Measurements from ENCODE around the gene IMP4. TPM values are rescaled to one million over a fixed set of nuclear protein-coding genes. Genes with fewer than 3 reads are reported as not detected.

The IMP4 gene
- total RNA-seq, 4 donors from 2014 or later: 66.5 to 112 (median 75.2) TPM

DNA sequence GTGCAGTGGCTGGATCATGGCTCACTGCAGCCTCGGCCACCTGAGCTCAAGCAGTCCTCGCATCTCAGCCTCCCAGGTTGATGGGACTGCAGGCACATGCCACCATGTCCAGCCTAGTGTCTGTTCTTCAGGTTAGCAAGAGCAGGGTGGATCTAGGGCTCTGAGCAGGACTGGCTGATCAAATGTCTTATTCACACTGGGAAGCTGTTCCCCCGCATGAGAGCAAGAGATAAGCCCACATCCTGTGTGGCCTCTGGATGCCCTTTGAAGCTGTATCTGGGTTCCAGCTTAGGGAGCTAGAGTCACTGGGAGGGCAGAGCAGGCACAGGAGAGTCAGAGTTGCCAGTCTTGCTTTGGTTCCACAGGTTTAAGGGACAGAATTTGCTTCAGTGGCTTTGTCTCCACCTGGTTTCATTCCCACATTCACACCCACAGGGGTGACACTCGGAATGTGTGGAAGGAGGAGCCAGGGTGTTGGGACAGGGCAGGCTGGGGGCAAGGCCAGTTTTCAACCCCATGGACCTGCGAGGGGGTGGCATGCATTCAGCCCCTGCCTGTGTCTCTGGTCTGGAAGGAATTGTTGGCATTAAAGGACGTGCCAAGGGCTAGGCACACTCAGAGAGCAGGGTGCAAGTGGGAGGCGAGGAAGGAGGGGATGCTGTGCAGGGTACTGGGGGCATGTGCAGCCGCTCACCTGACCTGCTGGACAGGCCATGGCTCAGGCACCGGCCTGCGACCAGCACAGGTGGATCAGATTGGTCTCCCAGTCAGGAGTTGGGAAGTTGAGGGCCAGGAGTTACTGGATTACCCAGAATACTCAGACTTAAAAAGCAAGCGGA lies 37.6 kb downstream of the IMP4 start:
- TF ChIP-seq, protein P1, sequence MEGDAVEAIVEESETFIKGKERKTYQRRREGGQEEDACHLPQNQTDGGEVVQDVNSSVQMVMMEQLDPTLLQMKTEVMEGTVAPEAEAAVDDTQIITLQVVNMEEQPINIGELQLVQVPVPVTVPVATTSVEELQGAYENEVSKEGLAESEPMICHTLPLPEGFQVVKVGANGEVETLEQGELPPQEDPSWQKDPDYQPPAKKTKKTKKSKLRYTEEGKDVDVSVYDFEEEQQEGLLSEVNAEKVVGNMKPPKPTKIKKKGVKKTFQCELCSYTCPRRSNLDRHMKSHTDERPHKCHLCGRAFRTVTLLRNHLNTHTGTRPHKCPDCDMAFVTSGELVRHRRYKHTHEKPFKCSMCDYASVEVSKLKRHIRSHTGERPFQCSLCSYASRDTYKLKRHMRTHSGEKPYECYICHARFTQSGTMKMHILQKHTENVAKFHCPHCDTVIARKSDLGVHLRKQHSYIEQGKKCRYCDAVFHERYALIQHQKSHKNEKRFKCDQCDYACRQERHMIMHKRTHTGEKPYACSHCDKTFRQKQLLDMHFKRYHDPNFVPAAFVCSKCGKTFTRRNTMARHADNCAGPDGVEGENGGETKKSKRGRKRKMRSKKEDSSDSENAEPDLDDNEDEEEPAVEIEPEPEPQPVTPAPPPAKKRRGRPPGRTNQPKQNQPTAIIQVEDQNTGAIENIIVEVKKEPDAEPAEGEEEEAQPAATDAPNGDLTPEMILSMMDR (IDR thresholded peaks at IDR 0.05; ENCODE audit: low read depth): no peak

DNA sequence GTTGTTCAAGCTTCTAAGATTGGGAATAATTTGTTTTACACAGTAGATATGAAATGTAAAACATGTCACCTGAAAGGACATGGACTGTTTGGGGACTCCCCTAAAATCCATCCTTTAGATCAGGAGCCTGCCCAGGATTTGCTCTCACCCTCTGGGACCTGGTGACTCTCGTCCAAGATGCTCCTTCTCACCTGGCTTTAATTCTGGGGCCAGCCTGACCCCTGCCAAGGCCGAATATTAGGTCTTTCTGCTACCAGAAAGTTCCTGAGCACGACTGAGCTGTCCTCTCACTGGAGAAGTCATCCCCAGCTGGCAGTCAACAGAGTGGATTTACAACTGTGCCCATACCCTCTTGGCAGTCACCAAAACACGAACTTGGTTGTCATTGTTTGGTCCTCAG lies 38.4 kb downstream of the IMP4 start:
- TF ChIP-seq, protein P1 (IDR thresholded peaks at IDR 0.05; ENCODE audit: low read depth): no peak

DNA sequence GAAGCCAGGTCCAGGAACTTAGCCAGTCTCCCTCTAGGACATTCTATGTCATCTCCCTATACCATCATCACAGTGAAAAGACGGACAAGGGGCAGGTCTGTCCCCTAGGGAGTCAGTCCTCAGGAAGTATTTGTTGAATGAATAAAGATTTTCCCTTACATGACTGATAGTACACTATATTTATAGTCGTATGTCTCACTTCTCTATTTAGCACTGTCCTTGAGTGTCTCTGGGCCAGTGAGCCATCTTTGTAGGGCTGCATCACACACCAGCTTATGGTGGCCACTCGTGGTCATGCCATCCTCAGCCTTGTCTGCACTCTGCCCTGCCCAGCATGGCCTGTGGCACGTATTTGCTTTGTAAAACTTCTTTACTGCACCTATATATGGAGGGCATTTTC lies 38.9 kb downstream of the IMP4 start:
- TF ChIP-seq, protein P1 (IDR thresholded peaks at IDR 0.05; ENCODE audit: low read depth): no peak

DNA sequence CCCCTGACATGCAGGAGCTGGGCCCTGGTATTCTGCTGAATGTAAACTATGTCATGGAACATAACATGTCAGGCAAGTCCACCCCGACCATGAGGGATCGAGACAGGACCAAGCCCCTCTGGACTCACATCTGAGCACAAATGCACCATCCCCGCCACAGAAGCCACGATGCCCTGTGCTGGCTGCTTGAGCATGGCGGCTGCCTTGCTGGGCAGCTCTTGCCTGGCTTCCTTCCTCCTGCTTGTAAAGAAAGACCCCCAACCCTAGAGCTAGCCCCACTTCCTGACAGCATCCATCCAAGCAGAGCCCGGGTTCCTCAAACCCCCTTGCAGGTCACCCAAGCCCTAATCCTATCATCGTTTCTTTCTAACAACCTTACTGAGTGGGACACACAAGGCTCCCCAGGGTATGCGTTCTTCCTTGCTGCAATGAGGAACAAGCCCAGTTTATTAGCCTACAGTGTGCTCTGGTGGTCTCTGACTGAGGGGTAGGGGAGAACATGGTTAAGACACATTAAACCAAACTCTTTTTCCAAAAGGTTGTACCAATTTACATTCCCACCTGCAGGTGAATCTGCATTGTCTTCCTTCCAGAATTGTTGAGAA lies 39.7 kb downstream of the IMP4 start:
- TF ChIP-seq, protein P1 (IDR thresholded peaks at IDR 0.05; ENCODE audit: low read depth): no peak

DNA sequence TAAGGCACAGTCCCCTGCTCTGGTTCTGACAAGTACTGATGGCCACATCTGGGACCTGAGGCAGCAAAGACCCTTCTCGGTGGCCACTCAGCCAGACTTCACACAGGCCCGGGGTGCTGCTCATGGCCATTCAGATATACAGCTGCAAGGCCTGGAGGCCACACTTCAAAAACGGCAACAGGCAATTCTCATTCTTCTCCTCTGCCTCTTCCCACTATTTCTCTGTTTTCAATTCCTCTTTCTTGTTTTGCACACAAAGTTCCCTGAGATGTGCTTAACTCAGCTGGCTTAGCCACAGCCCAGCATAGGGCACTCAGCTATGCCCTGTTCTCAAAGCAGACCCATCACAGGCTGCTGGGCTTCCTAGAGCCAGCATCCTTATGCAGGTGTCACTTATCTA lies 43.0 kb downstream of the IMP4 start:
- TF ChIP-seq, protein P1 (IDR thresholded peaks at IDR 0.05; ENCODE audit: low read depth): no peak

DNA sequence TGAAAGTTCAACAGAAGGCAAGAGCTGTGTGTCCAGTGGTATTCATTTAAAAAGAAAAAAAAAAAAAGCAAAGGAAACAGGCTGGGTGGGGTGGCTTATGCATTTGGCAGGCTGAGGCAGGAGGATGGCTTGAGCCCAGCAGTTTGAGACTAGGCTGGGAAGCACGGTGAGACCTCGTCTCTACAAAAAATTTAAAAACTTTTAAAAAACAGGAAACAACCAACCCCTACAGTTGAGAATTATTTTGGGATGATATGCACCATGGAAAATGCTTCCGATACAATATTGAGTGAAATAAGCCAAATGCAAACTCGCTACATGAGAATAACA lies 44.3 kb downstream of the IMP4 start:
- TF ChIP-seq, protein P1 (IDR thresholded peaks at IDR 0.05; ENCODE audit: low read depth): no peak

DNA sequence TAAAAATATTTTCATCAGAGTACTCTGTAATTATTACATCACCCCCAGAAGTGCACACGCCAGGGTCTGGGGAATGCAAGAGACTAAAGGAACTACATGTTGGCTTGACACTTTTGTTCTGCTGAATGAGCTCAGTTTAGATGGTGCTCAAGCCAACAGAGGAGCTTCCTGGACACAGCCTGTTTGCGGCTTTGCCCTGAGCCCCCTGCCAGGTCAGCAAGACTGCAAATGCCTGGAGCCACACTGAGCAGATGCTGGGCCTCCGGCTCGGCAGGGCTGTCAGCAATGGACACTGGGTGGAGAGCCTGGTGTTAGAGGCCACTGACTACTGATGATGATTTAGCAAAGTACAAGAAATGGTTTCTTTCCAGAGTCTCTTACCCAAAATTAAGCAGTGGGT lies 45.1 kb downstream of the IMP4 start:
- TF ChIP-seq, protein P1 (IDR thresholded peaks at IDR 0.05; ENCODE audit: low read depth): no peak

Measured in subcutaneous adipose tissue (tissue), 4 donors.